ENCODE measurements around the gene TAF11.
"Not testable (repeated sequence)": the region's sequence is repeated elsewhere in the genome, so short reads cannot be mapped to it uniquely, and the experiment has no call there.

TAF11 gene

GRCh38 chr6:34900321-34901031 lies 12.6 kb upstream of the TAF11 start:
- Histone ChIP-seq H3K36me3 (no peaks in the 10 kb centered on the region; the same call in 1 of the 2 replicates), H3K4me3 (ENCODE audit: low read depth, low read length) (no peak overlapping the region), H3K27me3 (ENCODE audit: insufficient read depth, low read depth, severe bottlenecking) (no peaks in the 10 kb centered on the region), H3K27ac (no peak overlapping the region), H3K9me3 (ENCODE audit: severe bottlenecking) (no peaks in the 10 kb centered on the region)
- no peak for TF ChIP-seq CTCF (IDR thresholded peaks at IDR 0.05; ENCODE audit: low read depth, low read length)
- DNase-seq, result no peak

GRCh38 chr6:34899748-34900147 lies 11.9 kb upstream of the TAF11 start:
- H3K36me3 ChIP-seq; H3K4me3 ChIP-seq (ENCODE audit: low read depth, low read length); H3K27ac ChIP-seq; H3K27me3 ChIP-seq (ENCODE audit: insufficient read depth, low read depth, severe bottlenecking); H3K9me3 ChIP-seq (ENCODE audit: severe bottlenecking); DNase-seq: not testable (repeated sequence)

- Histone ChIP-seq H3K27me3 (ENCODE audit: insufficient read depth, low read depth, severe bottlenecking) (no peaks in the 10 kb centered on the region), H3K9me3 (ENCODE audit: severe bottlenecking) (no peaks in the 10 kb centered on the region), H3K4me3 (ENCODE audit: low read depth, low read length) (no peak overlapping the region), H3K36me3 (no peaks in the 10 kb centered on the region), H3K27ac (no peak overlapping the region)
- no peak for DNase-seq
- no peak for TF ChIP-seq CTCF (IDR thresholded peaks at IDR 0.05; ENCODE audit: low read depth, low read length)
Measured at GRCh38 chr6:34897716-34898115, 9.9 kb upstream of the TAF11 start.

DNA sequence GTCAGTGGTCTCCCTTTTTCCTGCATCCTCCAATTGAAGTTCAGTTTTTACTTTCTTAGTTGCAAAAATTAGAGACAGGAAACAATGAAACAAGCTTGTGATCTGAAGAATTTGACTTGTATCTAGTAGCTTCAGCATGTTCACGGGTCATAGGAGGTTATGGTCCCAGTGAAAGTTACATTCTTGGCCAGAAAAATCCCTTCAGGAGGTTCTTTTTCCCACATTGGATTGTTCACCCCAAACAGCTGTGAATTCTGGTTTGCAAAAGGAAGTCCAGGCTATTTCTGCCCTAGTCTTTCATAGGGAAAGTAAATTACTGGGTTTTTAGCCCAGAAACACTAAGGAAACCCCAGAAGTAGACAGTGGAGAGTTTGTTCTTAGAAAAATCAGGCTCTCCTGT lies 9.3 kb upstream of the TAF11 start:
- Histone ChIP-seq H3K27me3 (ENCODE audit: insufficient read depth, low read depth, severe bottlenecking) (no peaks in the 10 kb centered on the region), H3K27ac (no peak overlapping the region), H3K4me3 (ENCODE audit: low read depth, low read length) (no peak overlapping the region), H3K9me3 (ENCODE audit: severe bottlenecking) (no peaks in the 10 kb centered on the region), H3K36me3 (no peaks in the 10 kb centered on the region)
- DNase-seq, result no peak
- no peak for TF ChIP-seq CTCF (IDR thresholded peaks at IDR 0.05; ENCODE audit: low read depth, low read length)

DNA sequence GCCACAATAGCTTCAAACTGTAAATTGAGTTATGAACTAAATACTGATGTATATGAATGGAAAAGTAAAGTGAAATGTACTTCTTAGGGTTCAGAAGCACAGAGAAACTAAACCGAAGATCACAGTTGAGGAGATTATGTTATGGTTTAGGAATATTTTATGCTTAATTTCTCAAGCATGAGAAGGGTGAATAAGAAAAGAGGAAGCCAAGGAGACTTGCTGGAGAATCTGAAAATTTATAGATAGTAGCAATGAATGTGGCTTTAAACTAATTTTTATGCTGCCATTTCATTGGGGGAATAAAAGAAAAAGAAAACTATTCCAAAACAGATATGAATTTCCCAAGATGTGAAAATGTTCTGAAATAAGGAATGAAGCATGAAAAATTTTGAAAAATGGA lies 6.9 kb upstream of the TAF11 start:
- H3K27me3 ChIP-seq (ENCODE audit: insufficient read depth, low read depth, severe bottlenecking), result no peaks in the 10 kb centered on the region
- TF ChIP-seq CTCF (IDR thresholded peaks at IDR 0.05; ENCODE audit: low read depth, low read length), result no peak
- no peaks in the 10 kb centered on the region for H3K9me3 ChIP-seq (ENCODE audit: severe bottlenecking)
- no peak for DNase-seq
- H3K27ac ChIP-seq, result no peak overlapping the region
- H3K4me3 ChIP-seq (ENCODE audit: low read depth, low read length), result no peak overlapping the region
- no peaks in the 10 kb centered on the region for H3K36me3 ChIP-seq

- no peak overlapping the region for H3K27ac ChIP-seq
- no peaks in the 10 kb centered on the region for H3K27me3 ChIP-seq (ENCODE audit: insufficient read depth, low read depth, severe bottlenecking)
- no peak for TF ChIP-seq CTCF (IDR thresholded peaks at IDR 0.05; ENCODE audit: low read depth, low read length)
- no peaks in the 10 kb centered on the region for H3K9me3 ChIP-seq (ENCODE audit: severe bottlenecking)
- DNase-seq, result no peak
- H3K4me3 ChIP-seq (ENCODE audit: low read depth, low read length), result no peak overlapping the region
- H3K36me3 ChIP-seq, result no peaks in the 10 kb centered on the region
Measured at GRCh38 chr6:34891296-34891695, 3.5 kb upstream of the TAF11 start.
